Measurements from ENCODE around the gene CPD. TPM values are rescaled to one million over a fixed set of nuclear protein-coding genes. Genes with fewer than 3 reads are reported as not detected.

The CPD gene
- total and polyA plus RNA-seq, 2 of the 13 experiments (the other 11 are each of a cell fraction or from before 2014, with no cell fraction given): 46.1 to 72.3 TPM

GRCh38 chr17:30336369-30337171, 42.2 kb upstream of the CPD start (continued):
- peak; percentile 81; the same call in 1 of the 2 replicates for TF ChIP-seq CHD4 (IDR thresholded peaks at IDR 0.05; ENCODE audit: borderline replicate concordance, low read length)
- peak; percentile 70; the same call in 1 of the 2 replicates for TF ChIP-seq HMG20A (CRISPR knock-in tag; IDR thresholded peaks at IDR 0.05; ENCODE audit: borderline replicate concordance)
- TF ChIP-seq, protein P1, sequence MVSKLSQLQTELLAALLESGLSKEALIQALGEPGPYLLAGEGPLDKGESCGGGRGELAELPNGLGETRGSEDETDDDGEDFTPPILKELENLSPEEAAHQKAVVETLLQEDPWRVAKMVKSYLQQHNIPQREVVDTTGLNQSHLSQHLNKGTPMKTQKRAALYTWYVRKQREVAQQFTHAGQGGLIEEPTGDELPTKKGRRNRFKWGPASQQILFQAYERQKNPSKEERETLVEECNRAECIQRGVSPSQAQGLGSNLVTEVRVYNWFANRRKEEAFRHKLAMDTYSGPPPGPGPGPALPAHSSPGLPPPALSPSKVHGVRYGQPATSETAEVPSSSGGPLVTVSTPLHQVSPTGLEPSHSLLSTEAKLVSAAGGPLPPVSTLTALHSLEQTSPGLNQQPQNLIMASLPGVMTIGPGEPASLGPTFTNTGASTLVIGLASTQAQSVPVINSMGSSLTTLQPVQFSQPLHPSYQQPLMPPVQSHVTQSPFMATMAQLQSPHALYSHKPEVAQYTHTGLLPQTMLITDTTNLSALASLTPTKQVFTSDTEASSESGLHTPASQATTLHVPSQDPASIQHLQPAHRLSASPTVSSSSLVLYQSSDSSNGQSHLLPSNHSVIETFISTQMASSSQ (IDR thresholded peaks at IDR 0.05; ENCODE audit: low read depth): peak; percentile 86
- TF ChIP-seq, protein P1 (CRISPR knock-in tag; IDR thresholded peaks at IDR 0.05; ENCODE audit: borderline replicate concordance): peak; percentile 92
- TF ChIP-seq ZNF138 (CRISPR knock-in tag; IDR thresholded peaks at IDR 0.05; ENCODE audit: low read depth): no peak
- TF ChIP-seq ZNF496 (CRISPR knock-in tag; IDR thresholded peaks at IDR 0.05; ENCODE audit: insufficient replicate concordance): no peak
- no peak for TF ChIP-seq HINFP (CRISPR knock-in tag; IDR thresholded peaks at IDR 0.05; ENCODE audit: low read depth)
- no peak; the same call in 1 of the 2 replicates for TF ChIP-seq NFIC (IDR thresholded peaks at IDR 0.05; ENCODE audit: low read length)
- no peak for TF ChIP-seq ZKSCAN5 (CRISPR knock-in tag; IDR thresholded peaks at IDR 0.05)
- no peak for TF ChIP-seq NR1H2 (CRISPR knock-in tag; IDR thresholded peaks at IDR 0.05; ENCODE audit: borderline replicate concordance, low read depth)
- TF ChIP-seq MATR3 (CRISPR knock-in tag; IDR thresholded peaks at IDR 0.05): no peak
- no peak for TF ChIP-seq ZNF282 (IDR thresholded peaks at IDR 0.05; ENCODE audit: partially characterized antibody)
- no peak for TF ChIP-seq MED13 (CRISPR knock-in tag; IDR thresholded peaks at IDR 0.05)
- no peak for TF ChIP-seq LBX2 (CRISPR knock-in tag; IDR thresholded peaks at IDR 0.05; ENCODE audit: borderline replicate concordance)
- TF ChIP-seq ZIK1 (CRISPR knock-in tag; IDR thresholded peaks at IDR 0.05; ENCODE audit: borderline replicate concordance, low read depth): no peak
- TF ChIP-seq ZNF432 (CRISPR knock-in tag; IDR thresholded peaks at IDR 0.05; ENCODE audit: borderline replicate concordance): no peak
- no peak for TF ChIP-seq PRDM4 (CRISPR knock-in tag; IDR thresholded peaks at IDR 0.05; ENCODE audit: borderline replicate concordance)
